ENCODE measurements around the gene LRRC25. TPM values are rescaled to one million over a fixed set of nuclear protein-coding genes. Genes with fewer than 3 reads are reported as not detected.
"Not testable (repeated sequence)": the region's sequence is repeated elsewhere in the genome, so short reads cannot be mapped to it uniquely, and the experiment has no call there.

LRRC25 gene
- total RNA-seq, 6 donors from 2014 or later = 4.0 to 49.4 (median 24.0) TPM

GRCh38 chr19:18363787-18364186 lies 33.6 kb downstream of the LRRC25 start:
- Histone ChIP-seq H3K27ac (peak overlapping the region in 3 of 4 donors; percentile 81 to 85 (median 84)), H3K27me3 (no peaks in the 10 kb centered on the region), H3K36me3 (peaks cover 0 to 32% (median 7%) of the 10 kb centered on the region in 4 donors), H3K4me1 (peaks cover 20 to 29% (median 23%) of the 10 kb centered on the region in 4 donors), H3K4me3 (no peak overlapping the region), H3K9me3 (no peaks in the 10 kb centered on the region)
- DNase-seq (no peak), ATAC-seq (ENCODE audit: low FRiP score in 2 of 2) (no peak)
- TF ChIP-seq CTCF (IDR thresholded peaks at IDR 0.05) (no peak), POLR2A (IDR thresholded peaks at IDR 0.05) (no peak), POLR2AphosphoS5 (IDR thresholded peaks at IDR 0.05) (no peak), EP300 (IDR thresholded peaks at IDR 0.05) (no peak)
- WGBS, 2 donors = 75 to 79% methylated on average over 6 of the region's 6 CpGs

- Histone ChIP-seq H3K9me3 (no peaks in the 10 kb centered on the region), H3K27me3 (no peaks in the 10 kb centered on the region), H3K4me3 (no peak overlapping the region), H3K36me3 (peaks cover 0 to 39% (median 12%) of the 10 kb centered on the region in 4 donors), H3K27ac (peak overlapping the region in 3 of 4 donors; percentile 81 to 85 (median 84)), H3K4me1 (peaks cover 20 to 23% (median 21%) of the 10 kb centered on the region in 4 donors)
- TF ChIP-seq POLR2A (IDR thresholded peaks at IDR 0.05) (no peak), EP300 (IDR thresholded peaks at IDR 0.05) (no peak), CTCF (IDR thresholded peaks at IDR 0.05) (no peak), POLR2AphosphoS5 (IDR thresholded peaks at IDR 0.05) (no peak)
- WGBS, 2 donors = 93 to 94% methylated on average over 17 of the region's 17 CpGs
- DNase-seq (no peak), ATAC-seq (ENCODE audit: low FRiP score in 2 of 2) (no peak)
Observed at GRCh38 chr19:18362934-18363542, 34.4 kb downstream of the LRRC25 start.

- Histone ChIP-seq H3K4me1 (peaks cover 20 to 22% (median 21%) of the 10 kb centered on the region in 4 donors), H3K9me3 (no peaks in the 10 kb centered on the region), H3K36me3 (peaks cover 0 to 53% (median 25%) of the 10 kb centered on the region in 4 donors), H3K27ac (no peak overlapping the region), H3K27me3 (no peaks in the 10 kb centered on the region), H3K4me3 (no peak overlapping the region)
- WGBS, 2 donors = 96 to 97% methylated on average over 8 of the region's 8 CpGs
- DNase-seq = no peak
- TF ChIP-seq CTCF (IDR thresholded peaks at IDR 0.05) (no peak), POLR2A (IDR thresholded peaks at IDR 0.05) (no peak), EP300 (IDR thresholded peaks at IDR 0.05) (no peak), POLR2AphosphoS5 (IDR thresholded peaks at IDR 0.05) (no peak)
- ATAC-seq (ENCODE audit: low FRiP score in 2 of 2) = no peak
Observed at GRCh38 chr19:18361646-18362045, 35.8 kb downstream of the LRRC25 start.

GRCh38 chr19:18357041-18357440 lies 40.4 kb downstream of the LRRC25 start:
- Histone ChIP-seq H3K27me3 (no peaks in the 10 kb centered on the region), H3K36me3 (peaks cover 0 to 58% (median 40%) of the 10 kb centered on the region in 4 donors), H3K27ac (no peak overlapping the region), H3K9me3 (no peaks in the 10 kb centered on the region), H3K4me1 (no peaks in the 10 kb centered on the region), H3K4me3 (no peak overlapping the region)
- DNase-seq (no peak), ATAC-seq (ENCODE audit: low FRiP score in 2 of 2) (peak in 1 of 2 donors; percentile 16)
- TF ChIP-seq EP300 (IDR thresholded peaks at IDR 0.05) (no peak), POLR2A (IDR thresholded peaks at IDR 0.05) (no peak), CTCF (IDR thresholded peaks at IDR 0.05) (no peak), POLR2AphosphoS5 (IDR thresholded peaks at IDR 0.05) (no peak)
- WGBS, 2 donors = 96 to 98% methylated on average over 3 of the region's 3 CpGs

- not testable (repeated sequence) for H3K27me3 ChIP-seq; DNase-seq; H3K9me3 ChIP-seq; ATAC-seq (ENCODE audit: low FRiP score in 2 of 2); H3K4me1 ChIP-seq; H3K4me3 ChIP-seq; H3K27ac ChIP-seq
- WGBS, 2 donors = 96 to 99% methylated on average over 7 of the region's 7 CpGs
- H3K36me3 ChIP-seq = peaks cover 0 to 46% (median 39%) of the 10 kb centered on the region in 4 donors
Observed at GRCh38 chr19:18354743-18355142, 42.7 kb downstream of the LRRC25 start.

Data from upper lobe of left lung (tissue), 6 donors.